CD4-positive, alpha-beta T cell treated with Interleukin-12 subunit alpha and Interleukin-12 subunit beta, for 1 hour (primary cell): Measurements from ENCODE around the gene AACS.

Source experiments
- DNase-seq: peaks from one replicate; pipeline ENCODE4 v3.0.0-alpha.2; 2020

The AACS gene

DNA sequence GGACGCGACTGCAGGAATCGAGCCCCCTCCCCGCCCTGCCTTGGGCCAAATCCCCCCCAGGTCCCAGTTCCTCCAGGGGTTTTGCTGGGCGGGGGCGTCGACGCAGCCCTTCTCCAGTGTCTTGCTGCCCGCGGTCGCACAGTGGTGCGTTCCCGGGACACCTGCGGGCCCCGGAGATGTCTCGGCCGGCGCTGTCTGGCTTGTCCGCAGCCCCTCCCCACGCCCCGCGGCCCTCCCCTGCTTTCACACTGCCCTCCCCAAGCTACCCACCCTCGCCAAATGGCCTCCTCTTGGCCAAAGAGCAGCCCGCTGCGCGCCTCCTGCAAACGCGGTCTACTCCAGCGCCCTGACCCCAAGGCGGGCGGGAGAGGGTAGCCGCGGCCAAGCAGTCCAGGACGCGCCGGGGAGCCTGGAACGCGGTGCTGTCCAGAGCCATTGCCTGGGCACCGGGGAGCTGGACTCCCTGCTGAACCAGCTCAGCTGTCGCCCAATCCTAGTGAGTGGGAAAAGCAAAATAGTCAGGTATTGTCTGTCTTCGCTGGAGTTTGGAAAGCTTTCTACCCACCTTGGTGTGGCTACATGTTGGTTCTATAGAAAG is 122.0 kb downstream of the AACS start:
- no peak for DNase-seq

GRCh38 chr12:125187780-125188741 is 122.8 kb downstream of the AACS start:
- no peak for DNase-seq

- DNase-seq, result no peak
These were observed 123.8 kb downstream of the AACS start for GRCh38 chr12:125189015-125189414.

DNA sequence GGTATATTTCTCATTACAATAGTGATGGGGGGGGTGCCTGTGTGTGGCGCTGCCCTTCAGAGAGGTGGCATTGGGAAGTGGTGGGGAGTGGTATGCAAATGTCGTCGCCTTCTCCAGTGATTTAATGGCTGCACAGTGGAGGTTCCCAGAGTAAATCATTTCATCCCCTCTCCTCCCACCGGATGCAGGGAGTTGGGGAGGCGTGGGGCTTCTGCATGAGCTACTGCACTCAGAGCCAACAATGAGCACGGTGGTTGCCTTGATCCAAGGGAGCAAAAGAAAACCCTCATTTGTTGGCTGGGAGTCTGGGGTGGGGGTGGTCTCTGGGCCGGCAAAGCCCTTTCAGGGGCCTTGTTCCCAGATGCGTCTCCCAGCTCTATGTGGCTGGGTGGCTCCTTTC is 124.3 kb downstream of the AACS start:
- DNase-seq, result no peak

DNA sequence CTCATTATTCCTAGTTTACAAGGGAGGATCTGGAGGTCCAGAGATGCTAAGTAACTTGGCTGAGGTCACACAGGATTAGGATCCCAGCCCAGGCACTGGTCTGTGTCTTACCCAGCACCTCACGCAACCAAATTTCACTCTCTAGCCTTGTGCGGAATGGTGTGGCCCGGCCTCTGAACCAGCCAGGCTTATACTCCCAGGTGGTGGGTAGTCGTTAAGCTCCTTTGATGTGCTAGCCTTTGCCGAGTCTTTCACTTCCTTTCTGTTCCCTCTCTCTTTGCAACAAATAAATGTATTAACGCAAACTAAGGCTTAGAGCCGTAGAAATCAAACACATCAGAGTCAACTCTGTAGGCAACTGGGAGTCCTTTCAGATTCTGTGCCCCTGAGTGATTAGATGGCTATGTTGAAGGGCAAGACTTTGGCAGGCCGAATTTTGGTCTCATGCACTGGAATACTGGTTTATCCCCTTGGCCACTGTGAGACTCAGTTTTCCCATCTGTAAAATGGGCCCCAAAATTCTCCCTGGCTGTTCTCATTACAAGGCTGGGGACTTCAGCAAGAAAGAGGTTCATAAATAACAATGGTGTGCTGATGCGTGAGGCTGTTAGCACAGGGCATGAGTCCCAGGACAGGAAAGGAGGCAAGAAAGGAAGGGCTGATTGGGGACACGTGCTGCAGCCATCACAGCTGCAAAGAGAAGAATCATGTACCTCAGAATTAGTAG is 126.3 kb downstream of the AACS start:
- no peak for DNase-seq

- DNase-seq, result no peak
These were observed 127.5 kb downstream of the AACS start for GRCh38 chr12:125192690-125193221.
